HG03521 (cell line): ENCODE results near the gene PYGB.

Experiments
- ATAC-seq: cut with Tn5 transposase; IDR thresholded peaks from one replicate; pipeline ENCODE4 v1.9.1; 2021; ENCODE audit warnings: mild to moderate bottlenecking, moderate library complexity; ENCODE audit not compliant: unreplicated experiment

Gene PYGB

DNA sequence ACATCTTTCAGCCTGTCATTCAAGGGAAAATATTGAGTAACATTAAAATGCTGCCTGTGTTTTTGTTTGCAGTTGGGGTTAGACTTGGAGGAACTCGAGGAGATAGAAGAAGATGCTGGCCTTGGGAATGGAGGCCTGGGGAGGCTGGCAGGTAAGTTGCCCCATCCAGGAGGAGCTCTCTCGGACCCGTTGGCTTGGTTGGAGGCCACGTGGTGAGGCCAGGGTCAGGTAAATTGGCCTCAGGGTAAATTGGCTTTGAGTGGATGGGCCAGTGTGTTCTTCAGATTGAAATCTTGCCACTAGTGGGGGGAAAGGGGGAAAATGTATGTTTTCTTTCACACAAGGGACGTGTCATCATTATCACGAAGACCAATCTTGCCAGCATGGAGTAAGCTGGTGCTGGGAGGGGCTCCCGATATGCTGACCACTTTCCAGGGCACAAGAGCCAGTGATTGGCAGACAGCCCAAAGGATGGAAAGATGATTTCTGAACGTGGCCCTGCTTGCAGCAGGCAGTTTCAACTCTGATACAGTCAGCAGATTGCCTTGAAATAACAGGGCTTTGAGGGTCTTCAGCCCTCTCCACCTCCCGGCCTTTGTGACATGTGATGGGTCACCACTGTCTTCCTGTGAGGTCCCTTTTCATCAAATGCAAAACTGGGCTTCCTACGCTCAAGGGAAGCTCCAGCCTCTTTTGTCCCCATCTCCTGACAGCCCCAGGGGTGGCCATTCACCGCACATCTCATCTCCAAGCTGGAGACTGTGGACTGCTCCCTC is 21.4 kb downstream of the PYGB start:
- no peak for ATAC-seq

DNA sequence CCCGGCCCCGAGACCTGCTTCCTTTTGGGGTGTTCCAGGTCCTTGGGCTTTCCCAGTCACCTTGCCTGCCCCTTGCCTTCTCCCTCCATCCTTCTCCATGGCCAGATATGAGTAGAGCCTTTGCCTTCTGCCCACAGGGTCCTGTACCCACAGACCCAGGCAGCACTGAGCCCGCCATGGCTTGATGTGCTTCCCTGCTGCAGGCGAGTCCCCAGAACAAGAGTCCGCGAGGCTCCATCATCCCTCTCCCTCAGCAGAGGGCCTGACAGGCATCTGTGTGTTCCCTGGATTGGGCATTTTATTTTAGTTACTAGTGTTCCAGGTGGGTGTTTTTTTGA is 21.9 kb downstream of the PYGB start:
- ATAC-seq = no peak

DNA sequence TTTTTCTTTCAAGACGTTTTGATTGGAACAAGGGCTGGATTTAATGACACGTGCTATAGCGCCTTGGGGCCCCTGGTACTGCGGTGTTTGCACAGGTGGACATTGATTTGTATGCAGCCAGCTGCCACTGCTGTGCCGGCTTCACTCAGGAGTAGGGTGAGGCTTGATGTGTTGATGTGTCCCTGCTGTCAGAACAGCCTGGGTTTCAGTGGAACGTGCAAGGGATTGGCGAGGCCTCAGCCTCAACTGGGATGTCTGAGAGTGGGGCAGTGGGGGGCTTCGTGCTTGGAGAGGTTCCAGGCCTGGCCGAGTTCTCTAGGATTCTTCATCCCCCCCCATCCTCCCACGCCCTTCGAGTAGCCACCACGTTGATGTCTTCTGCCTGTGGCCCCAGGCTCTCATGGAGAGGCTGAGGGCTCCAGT is 23.0 kb downstream of the PYGB start:
- ATAC-seq = no peak

DNA sequence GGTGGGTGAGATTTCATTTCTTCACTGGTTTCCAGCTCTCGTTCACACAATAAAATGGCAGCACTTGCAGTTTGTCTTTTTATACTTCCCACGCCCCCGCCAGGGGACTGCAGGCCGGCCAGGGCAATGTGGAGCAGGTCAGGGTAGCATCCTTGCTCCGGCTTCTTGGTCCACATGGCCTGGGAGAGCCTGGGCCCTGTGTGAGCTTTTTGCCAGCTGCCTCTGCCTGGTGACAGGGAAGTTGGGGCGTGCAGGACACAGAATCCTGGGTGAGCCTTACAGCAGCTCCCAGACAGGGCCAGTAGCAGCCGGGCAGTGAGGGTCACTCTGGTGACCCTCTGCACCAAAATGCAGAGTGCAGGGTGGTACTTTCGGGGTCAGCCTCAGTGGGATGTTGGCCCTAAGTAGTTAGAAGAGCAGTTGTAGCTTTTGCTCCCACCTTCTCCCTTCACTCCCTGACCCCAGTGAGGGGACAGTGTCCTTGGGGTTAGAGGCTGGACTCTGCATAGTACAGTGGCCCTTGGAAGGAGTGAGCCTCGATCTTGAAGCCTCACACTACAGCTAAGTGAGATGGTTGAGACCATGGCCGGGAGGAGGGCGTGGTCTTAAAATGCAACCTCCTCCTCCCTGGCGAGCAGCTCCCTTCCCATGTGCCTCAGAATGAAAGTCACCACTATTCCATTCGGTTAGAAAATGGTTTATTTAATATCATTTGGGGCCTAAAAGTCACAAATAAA is 23.8 kb downstream of the PYGB start:
- no peak for ATAC-seq

DNA sequence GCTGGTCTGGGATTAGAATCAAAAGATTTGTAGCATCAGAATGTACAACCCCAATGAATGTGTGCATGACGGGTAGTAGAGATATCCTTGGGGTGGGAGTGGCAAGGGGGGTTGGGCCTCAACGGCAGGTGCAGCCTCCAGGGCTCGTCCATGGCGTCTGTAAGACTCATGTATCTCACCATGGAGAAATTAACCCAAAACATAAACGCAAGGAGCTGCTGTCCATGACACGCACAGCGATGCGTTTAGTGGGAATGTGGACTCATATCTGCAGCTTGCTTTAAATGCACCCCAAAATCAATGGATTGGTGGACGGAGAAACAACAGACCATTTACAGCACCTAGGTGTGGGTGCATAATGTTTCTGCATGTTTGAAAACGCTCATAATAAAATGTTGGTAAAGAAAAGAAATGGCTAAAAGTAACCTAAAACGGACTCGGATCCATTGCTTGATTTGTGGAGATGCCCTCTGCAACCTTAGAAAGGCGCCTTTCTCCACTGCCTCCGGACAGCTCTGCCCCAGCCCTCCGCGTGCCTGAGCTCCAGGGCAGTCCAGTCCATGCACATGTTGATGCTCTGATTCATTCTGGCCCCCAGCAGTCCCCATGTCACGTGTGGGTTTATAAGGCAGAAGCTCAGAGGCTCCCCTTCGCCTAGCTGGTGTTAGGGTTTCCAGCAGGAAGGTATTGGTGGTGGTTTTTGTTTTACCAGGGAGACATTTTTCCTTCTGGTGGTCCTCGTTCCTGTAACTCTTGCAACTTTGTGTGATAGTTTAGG is 24.5 kb downstream of the PYGB start:
- ATAC-seq = no peak

DNA sequence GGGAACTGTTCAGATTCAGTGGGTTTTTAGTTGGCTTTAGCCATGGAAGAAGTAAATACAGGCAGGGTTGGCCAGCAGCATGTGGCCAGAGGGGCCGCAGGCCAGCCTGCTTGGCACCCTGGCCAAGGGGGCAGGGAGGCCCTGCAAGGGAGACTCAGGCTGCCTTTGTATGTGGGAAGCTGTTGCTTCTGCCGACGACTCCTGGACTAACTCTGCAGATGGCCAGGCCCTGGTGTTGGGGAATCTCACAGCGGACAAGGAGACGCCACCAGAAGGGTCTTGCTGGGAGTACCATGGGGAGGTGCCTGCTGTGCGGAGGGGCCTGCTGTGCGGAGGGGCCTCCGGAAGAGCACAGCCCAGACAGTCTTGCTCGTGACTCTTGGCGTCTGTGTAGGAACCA is 25.2 kb downstream of the PYGB start:
- ATAC-seq = no peak

DNA sequence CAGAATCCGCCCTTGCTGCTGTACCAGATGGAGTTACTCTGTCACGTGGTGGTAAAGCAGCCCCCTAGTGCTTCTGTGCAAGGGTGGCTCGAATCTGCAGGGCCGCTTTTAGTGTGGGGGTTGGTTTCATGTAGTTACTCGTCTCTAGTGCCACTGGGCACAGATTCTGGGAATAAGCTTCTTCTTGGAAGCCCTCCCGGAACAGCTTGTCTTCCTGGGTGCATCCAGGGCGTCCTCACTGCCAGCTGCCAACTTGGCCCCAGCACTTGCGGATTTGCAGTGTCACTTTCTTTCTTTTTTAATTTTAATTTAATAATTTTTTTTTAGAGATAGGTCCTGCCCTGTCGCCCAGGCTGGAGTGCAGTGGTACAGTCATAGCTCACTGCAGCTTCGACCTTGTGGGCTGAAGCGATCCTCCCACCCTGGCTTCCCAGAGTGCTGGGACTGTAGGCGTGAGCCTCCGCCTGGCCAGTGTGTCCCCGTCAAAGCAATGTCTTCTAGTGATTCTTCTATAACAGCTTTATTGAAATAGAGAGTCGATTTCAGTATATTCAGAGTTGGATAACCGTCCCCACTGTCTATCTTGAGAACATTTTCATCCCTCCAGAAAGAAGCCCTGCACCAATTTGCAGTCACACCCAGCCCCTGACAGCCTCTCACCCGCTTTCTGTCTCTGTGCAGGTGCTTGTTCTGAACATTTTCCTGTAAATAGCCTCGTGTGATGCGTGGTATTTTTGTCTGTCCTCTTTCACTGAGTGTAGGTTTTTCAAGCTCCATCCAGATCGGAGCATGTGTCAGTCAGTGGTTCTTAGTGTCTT is 25.9 kb downstream of the PYGB start:
- ATAC-seq = no peak

DNA sequence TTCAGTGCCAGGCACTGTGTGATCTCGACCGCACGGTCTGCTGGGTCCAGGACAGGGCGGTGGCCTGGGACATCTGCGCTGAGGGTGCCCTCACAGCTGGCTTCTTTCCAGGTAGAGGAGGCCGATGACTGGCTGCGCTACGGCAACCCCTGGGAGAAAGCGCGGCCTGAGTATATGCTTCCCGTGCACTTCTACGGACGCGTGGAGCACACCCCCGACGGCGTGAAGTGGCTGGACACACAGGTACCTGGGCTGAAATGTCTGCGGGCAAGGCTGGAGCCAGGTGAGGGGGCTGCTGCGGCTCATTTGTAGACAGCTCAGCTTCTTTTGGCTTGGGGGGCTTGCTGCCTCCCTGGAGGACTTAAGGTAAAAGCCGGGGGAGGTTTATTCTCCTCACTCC is 26.6 kb downstream of the PYGB start:
- ATAC-seq = no peak

DNA sequence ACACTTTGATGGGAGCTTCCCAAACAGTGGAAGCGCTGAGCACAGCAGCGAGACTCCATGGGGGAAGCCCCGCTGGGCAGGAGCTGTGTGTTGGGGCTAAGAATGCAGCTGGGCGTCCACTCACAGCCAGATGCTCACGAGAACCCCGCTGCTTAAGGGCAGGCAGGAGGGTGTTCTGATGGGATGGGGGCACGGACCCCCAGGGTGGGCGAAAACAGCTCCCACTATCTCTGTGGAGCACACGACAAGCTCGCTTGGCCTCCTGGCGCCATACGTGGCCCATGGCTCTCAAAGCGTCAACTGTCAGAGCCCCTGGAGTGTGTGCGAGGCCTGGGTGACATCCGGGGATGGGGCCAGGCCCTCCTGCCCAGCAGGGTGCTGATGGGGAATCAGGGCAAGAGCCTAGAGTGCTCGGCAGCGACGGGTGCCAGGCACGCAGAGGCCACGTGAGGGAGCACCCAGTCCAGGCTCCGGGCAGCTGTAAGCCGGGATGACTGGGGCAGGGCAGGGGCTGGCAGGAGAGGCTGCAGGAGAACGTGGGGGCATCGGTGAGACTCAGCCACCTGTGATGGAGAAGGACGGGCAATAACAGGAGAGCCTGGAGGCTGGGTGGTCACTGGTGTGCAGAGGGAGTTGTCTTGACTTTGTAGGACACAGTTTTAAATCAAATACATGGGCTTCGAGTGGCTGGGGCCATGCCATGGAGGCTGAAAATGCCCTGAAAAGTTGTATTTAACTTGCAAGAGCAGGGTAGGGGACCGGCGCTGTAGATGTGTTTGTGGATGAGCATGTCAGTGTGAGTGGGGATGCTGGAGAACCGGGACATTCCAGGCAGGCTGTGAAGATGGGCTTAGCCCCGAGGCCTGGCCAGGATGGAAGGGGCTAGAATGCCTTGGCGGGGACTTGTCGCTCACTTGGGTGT is 27.3 kb downstream of the PYGB start:
- no peak for ATAC-seq

DNA sequence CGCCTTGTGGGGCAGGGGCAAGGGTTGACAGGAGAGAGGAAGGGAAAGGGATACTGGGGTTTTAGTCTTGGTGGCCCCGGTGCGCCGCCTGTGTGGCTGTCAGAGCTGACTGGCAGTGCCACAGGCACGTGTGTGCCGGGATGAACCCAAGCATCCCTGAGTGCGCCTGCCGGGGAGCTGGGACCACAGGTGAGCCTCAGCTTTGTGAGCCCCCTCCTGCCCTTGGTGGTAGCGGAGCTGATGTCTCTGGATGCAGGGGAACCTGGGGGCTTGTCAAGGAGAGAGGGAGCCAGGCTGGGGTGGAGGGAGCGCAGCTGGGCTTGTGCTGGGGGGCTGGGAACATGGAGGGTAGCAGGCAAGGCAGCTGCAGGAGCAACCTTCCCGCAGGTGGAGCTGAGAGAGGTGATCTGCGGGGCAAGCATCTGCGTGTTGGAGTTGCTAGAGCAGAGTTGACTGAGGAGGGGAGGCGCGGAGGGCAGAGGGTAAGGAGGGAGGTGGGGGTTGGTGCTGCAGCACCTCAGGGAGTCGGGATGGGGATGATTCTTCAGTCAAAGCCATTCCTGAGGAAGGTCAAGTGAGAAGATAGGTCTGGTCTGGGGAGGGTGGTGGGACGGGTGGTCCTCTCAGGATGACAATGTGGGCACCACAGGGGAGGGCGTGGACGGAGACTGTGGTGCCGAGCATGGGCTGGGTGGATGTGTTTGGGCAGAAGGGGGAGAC is 28.1 kb downstream of the PYGB start:
- no peak for ATAC-seq

DNA sequence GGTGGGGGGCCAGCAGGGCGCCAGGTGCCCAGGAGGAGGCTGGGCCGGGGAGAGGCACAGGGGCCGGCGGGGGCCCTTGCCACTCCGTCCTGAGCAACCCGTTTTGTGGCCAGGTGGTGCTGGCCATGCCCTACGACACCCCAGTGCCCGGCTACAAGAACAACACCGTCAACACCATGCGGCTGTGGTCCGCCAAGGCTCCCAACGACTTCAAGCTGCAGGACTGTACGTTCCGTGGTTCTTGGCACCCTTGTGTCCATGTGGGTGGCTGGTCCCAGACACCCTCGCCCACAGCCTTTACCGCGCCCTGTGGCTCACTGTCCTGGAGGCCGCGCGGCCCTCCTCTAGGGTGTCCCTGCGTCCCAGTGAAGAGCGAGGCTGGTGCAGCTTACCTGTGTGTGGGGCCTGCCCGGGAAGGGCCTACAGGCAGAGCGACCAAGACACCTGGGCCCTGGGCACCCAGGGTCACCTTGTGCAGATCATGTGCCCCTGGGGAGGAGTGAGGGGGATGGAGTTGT is 28.7 kb downstream of the PYGB start:
- no peak for ATAC-seq

DNA sequence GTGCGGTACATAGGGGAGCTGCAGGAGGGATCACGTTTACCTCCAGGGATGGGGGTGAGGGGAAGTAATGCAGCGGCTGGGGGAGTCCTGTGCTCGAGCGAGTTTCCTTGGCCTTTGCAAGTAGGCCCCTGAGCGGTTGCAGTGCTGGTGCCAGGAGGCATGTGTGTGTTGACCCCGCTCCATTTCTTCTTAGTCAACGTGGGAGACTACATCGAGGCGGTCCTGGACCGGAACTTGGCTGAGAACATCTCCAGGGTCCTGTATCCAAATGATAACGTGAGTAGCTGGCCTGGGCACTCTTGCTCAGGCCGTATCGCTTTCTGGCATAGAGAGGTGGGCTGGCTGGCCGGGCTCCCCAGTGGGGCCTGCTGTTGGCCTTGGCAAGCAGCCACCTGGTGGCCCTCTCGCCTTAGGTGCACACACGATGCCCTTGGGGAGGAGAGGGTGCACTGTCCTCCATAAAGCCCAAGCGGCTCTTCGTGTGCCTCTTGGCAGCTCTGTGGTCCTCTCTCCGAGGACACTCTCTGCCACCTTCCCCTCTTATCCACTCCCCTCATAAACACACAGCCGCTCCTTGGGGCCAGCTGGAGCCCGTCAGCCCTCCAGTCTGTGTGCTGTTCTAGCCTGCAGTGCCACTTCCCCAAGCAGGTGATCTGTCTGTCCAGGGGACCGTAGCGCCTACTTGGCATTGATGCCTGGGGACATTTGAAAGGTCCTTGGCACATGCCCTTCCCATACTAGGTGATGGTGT is 29.3 kb downstream of the PYGB start:
- ATAC-seq = no peak

DNA sequence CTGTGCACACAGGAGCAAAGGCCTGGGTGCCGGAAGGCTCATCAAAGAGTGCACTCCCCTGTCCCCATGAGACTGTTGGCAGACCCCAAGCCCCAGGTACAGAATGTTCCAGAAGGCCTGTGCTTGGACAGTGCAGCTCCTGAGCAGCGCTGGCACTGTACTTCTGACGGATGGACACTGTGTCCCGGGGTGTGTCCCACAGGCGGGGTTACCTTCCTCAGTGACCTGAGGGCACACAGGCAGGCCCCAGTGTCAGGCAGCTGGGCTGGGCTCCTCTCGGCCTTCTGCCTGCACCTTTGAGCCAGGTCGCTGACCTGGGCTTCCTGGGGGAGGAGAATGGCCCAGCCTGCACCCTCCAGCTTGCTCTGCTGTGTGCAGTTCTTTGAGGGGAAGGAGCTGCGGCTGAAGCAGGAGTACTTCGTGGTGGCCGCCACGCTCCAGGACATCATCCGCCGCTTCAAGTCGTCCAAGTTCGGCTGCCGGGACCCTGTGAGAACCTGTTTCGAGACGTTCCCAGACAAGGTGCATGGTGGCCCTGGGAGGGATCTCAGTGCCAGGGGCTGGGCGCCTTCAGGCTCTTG is 30.1 kb downstream of the PYGB start:
- no peak for ATAC-seq

DNA sequence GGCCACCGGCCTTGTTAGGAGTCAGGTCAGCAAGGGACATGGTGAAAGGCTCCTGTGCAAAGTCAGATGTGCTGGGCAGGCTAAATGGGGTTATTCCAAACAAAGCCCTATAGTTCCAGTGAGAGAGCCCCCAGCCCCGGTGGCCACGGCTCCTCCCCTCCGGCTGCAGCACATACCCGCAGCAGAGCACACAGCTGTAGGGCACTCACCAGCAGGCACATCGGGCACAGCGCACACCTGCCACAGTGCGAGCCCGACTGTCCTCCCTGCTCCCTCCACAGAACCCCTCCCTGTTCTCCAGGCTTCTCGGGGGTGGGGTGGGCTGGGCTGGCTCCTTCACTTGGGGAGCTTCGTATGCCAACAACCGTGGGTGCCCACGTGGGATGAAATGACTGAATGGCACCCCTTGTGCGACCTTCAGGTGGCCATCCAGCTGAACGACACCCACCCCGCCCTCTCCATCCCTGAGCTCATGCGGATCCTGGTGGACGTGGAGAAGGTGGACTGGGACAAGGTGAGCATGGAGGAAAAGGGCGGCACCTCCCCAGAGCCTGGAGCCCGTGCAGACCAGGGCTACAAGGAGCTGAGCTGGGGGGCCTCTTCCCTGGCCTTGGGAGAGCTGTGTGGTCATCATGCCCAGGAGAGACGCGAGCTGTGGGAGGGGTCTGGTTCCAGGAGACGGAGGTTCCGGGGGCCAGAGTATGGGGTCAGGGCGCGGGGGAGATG is 30.9 kb downstream of the PYGB start:
- ATAC-seq = no peak

DNA sequence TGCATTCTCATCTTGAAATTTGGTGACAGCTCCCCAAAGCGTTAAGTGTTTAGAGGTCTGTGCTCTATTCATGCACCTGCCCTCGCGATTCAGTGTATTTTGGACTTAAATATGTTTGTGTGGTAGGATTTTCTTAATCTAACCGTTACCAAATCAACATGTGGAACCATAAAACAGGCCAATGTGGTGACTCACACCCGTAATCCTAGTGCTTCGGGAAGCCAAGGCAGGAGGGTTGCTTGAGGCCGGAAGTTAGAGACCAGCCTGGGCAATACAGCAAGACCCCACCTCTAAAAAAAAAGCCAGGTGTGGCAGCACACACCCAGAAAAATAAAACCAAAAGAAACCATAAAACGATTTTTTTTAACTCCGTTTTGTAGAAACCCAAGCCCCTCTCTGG is 31.5 kb downstream of the PYGB start:
- ATAC-seq = no peak

DNA sequence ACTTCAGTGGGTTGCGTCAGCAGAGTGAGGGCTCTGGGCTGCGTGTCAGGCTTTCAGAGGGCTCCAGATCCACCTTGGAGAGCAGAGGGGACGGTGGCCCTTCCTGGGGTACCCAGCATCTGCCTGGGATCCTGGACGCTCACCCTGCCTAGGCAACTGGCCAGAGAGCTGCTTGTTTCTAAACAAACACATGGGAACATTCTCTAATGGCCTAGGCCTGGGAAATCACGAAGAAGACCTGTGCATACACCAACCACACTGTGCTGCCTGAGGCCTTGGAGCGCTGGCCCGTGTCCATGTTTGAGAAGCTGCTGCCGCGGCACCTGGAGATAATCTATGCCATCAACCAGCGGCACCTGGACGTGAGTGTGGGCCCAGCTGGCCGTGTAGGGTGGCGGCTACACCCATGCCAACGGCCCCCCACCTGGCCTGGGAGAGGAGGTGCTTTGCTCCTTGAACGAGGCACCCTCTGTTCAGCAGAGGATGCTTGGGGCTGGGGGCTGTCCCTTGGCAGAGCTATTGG is 32.2 kb downstream of the PYGB start:
- ATAC-seq = no peak
